ENCODE data around the gene MPV17L2. TPM values are rescaled to one million over a fixed set of nuclear protein-coding genes. Genes with fewer than 3 reads are reported as not detected.
"Not testable (repeated sequence)": the region's sequence is repeated elsewhere in the genome, so short reads cannot be mapped to it uniquely, and the experiment has no call there.

The MPV17L2 gene
- total and polyA plus RNA-seq, 4 donors, result 3.6 to 28.0 (median 14.1) TPM

DNA sequence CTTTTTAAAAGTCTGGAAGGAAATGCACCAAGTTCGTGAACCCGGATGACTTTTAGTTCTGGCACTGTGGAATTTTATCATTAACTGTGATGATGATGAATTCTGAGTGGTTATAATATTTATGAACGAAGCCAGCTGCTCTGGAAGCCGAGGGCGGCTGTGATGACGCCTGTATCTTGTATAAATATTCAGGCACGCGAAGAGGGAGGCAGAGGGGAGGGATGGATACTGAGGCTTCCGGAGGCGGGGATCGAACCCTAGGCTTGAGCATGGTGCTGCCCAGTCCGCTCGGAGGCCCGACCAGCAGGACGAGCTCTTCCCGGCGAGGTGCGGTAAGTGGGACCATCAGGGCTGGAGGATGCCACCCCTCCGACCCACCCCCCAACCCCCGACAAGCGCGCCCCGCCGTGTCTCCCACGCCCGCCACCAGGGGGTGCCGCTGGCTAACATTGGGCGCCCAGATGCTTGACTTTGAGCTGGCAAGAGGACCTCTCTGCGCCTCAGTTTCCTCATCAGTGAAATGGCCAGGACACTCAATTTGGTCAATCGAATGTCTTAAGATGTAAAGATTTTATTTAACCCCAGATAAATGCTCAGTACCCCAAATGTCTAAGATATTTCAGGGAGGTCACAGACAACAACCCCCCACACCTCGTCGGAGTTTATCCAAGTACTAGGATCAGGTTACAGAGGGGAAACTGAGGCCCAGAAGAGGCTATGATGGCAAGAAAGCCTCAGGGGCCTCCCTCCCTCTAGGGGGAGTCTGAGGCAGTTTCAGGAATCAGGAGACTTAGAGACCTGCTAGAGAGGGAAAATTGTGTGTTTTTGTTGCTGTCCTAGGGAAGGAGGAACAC lies 15.3 kb downstream of the MPV17L2 start (continued):
- TF ChIP-seq, protein P1, sequence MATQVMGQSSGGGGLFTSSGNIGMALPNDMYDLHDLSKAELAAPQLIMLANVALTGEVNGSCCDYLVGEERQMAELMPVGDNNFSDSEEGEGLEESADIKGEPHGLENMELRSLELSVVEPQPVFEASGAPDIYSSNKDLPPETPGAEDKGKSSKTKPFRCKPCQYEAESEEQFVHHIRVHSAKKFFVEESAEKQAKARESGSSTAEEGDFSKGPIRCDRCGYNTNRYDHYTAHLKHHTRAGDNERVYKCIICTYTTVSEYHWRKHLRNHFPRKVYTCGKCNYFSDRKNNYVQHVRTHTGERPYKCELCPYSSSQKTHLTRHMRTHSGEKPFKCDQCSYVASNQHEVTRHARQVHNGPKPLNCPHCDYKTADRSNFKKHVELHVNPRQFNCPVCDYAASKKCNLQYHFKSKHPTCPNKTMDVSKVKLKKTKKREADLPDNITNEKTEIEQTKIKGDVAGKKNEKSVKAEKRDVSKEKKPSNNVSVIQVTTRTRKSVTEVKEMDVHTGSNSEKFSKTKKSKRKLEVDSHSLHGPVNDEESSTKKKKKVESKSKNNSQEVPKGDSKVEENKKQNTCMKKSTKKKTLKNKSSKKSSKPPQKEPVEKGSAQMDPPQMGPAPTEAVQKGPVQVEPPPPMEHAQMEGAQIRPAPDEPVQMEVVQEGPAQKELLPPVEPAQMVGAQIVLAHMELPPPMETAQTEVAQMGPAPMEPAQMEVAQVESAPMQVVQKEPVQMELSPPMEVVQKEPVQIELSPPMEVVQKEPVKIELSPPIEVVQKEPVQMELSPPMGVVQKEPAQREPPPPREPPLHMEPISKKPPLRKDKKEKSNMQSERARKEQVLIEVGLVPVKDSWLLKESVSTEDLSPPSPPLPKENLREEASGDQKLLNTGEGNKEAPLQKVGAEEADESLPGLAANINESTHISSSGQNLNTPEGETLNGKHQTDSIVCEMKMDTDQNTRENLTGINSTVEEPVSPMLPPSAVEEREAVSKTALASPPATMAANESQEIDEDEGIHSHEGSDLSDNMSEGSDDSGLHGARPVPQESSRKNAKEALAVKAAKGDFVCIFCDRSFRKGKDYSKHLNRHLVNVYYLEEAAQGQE (IDR thresholded peaks at IDR 0.05), result peak; percentile 11
- no peak for TF ChIP-seq TAF1 (conservative IDR thresholded peaks at IDR 0.05)

DNA sequence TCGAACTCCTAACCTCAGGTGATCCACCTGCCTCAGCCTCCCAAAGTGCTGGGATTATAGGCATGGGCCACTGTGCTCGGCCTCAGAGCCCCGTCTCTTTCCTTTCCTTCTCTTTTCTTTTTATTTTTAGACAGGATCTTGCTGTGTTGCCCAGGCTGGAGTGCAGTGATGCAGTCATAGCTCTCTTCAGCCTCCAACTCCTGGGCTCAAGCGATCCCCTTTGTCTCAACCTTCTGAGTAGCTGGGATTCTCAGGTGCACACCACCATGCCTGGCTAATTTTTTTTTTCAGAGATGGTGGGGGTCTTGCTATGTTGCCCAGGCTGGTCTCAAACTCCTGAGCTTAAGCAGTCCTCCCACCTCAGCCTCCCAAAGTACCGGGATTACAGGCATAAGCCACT lies 16.9 kb downstream of the MPV17L2 start:
- H3K4me3 ChIP-seq (ENCODE audit: low read depth in 1 of 3, low read length in 3 of 3); H3K9me3 ChIP-seq (ENCODE audit: control insufficient read depth in 4 of 4, low read length in 3 of 4); H3K4me1 ChIP-seq (ENCODE audit: control insufficient read depth in 4 of 4, insufficient read depth in 4 of 4, low read length in 3 of 4); H3K9ac ChIP-seq (ENCODE audit: low read depth in 1 of 2, low read length in 2 of 2); H3K36me3 ChIP-seq (ENCODE audit: control insufficient read depth in 4 of 4, insufficient read depth in 3 of 4, low read depth in 1 of 4, low read length in 3 of 4); H3K27me3 ChIP-seq (ENCODE audit: control insufficient read depth in 4 of 4, insufficient read depth in 4 of 4, low read length in 3 of 4); H3K27ac ChIP-seq (ENCODE audit: low read depth in 1 of 2, low read length in 2 of 2); DNase-seq (ENCODE audit: low spot score): not testable (repeated sequence)
- WGBS, result 89% methylated on average over 5 of the region's 5 CpGs

DNA sequence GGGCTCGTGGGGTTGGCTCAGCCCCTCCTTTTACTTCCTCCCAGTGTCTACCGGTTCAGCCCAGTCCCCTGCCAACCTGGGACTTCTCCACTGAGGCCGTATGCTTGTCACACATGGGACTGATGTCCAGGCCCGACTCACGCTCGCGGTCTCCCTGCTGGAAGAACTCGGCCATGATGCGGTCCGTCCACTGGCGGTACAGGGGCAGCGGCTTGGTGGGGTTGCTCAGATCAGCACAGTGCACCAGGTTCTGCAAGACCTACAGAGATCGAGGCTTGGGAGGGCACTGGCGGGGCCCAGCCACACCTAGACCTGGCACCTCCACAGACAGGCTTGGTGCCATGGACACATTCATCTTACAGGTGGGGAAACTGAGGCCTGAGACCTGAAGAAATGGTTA lies 18.7 kb downstream of the MPV17L2 start:
- no peaks in the 10 kb centered on the region for H3K4me1 ChIP-seq (ENCODE audit: control insufficient read depth in 4 of 4, insufficient read depth in 4 of 4, low read length in 3 of 4)
- DNase-seq (ENCODE audit: low spot score), result no peak
- no peak overlapping the region for H3K27ac ChIP-seq (ENCODE audit: low read depth in 1 of 2, low read length in 2 of 2)
- H3K9me3 ChIP-seq (ENCODE audit: control insufficient read depth in 4 of 4, low read length in 3 of 4), result no peaks in the 10 kb centered on the region
- 87% methylated on average over 14 of the region's 14 CpGs for WGBS
- no peaks in the 10 kb centered on the region for H3K36me3 ChIP-seq (ENCODE audit: control insufficient read depth in 4 of 4, insufficient read depth in 3 of 4, low read depth in 1 of 4, low read length in 3 of 4)
- no peak overlapping the region for H3K4me3 ChIP-seq (ENCODE audit: low read depth in 1 of 3, low read length in 3 of 3)
- H3K27me3 ChIP-seq (ENCODE audit: control insufficient read depth in 4 of 4, insufficient read depth in 4 of 4, low read length in 3 of 4), result no peaks in the 10 kb centered on the region
- TF ChIP-seq, protein P2, sequence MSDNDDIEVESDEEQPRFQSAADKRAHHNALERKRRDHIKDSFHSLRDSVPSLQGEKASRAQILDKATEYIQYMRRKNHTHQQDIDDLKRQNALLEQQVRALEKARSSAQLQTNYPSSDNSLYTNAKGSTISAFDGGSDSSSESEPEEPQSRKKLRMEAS (IDR thresholded peaks at IDR 0.05), result no peak
- TF ChIP-seq, protein P3, sequence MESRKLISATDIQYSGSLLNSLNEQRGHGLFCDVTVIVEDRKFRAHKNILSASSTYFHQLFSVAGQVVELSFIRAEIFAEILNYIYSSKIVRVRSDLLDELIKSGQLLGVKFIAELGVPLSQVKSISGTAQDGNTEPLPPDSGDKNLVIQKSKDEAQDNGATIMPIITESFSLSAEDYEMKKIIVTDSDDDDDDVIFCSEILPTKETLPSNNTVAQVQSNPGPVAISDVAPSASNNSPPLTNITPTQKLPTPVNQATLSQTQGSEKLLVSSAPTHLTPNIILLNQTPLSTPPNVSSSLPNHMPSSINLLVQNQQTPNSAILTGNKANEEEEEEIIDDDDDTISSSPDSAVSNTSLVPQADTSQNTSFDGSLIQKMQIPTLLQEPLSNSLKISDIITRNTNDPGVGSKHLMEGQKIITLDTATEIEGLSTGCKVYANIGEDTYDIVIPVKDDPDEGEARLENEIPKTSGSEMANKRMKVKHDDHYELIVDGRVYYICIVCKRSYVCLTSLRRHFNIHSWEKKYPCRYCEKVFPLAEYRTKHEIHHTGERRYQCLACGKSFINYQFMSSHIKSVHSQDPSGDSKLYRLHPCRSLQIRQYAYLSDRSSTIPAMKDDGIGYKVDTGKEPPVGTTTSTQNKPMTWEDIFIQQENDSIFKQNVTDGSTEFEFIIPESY (IDR thresholded peaks at IDR 0.05), result no peak
- TF ChIP-seq JUND (IDR thresholded peaks at IDR 0.05), result no peak
- TF ChIP-seq GABPA (IDR thresholded peaks at IDR 0.05 in 1 of 2, conservative IDR thresholded peaks at IDR 0.05 in 1 of 2), result no peak
- TF ChIP-seq RXRA (IDR thresholded peaks at IDR 0.05), result no peak
- TF ChIP-seq FOXA2 (IDR thresholded peaks at IDR 0.05), result no peak
- TF ChIP-seq, protein P4, sequence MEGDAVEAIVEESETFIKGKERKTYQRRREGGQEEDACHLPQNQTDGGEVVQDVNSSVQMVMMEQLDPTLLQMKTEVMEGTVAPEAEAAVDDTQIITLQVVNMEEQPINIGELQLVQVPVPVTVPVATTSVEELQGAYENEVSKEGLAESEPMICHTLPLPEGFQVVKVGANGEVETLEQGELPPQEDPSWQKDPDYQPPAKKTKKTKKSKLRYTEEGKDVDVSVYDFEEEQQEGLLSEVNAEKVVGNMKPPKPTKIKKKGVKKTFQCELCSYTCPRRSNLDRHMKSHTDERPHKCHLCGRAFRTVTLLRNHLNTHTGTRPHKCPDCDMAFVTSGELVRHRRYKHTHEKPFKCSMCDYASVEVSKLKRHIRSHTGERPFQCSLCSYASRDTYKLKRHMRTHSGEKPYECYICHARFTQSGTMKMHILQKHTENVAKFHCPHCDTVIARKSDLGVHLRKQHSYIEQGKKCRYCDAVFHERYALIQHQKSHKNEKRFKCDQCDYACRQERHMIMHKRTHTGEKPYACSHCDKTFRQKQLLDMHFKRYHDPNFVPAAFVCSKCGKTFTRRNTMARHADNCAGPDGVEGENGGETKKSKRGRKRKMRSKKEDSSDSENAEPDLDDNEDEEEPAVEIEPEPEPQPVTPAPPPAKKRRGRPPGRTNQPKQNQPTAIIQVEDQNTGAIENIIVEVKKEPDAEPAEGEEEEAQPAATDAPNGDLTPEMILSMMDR (IDR thresholded peaks at IDR 0.05; ENCODE audit: low read depth, low read length, missing input control), result no peak
- no peak for TF ChIP-seq SP1 (IDR thresholded peaks at IDR 0.05)
- TF ChIP-seq, protein P5, sequence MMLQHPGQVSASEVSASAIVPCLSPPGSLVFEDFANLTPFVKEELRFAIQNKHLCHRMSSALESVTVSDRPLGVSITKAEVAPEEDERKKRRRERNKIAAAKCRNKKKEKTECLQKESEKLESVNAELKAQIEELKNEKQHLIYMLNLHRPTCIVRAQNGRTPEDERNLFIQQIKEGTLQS (IDR thresholded peaks at IDR 0.05), result no peak
- TF ChIP-seq, protein P1 (IDR thresholded peaks at IDR 0.05), result no peak
- no peak for TF ChIP-seq HNF4G (IDR thresholded peaks at IDR 0.05)
- TF ChIP-seq RAD21 (IDR thresholded peaks at IDR 0.05), result no peak
- TF ChIP-seq TAF1 (conservative IDR thresholded peaks at IDR 0.05), result no peak
- no peak for TF ChIP-seq FOXA1 (IDR thresholded peaks at IDR 0.05)
- no peak for TF ChIP-seq NR2F2 (IDR thresholded peaks at IDR 0.05)
- no peak for TF ChIP-seq HNF4A (conservative IDR thresholded peaks at IDR 0.05)
- no peak for TF ChIP-seq YY1 (IDR thresholded peaks at IDR 0.05)
- TF ChIP-seq EGR1 (IDR thresholded peaks at IDR 0.05; ENCODE audit: low read depth in 2 of 2), result no peak
- no peak overlapping the region for H3K9ac ChIP-seq (ENCODE audit: low read depth in 1 of 2, low read length in 2 of 2)
